Aorta (tissue), 5 donors: ENCODE data around the gene HGF. TPM values are rescaled to one million over a fixed set of nuclear protein-coding genes. Genes with fewer than 3 reads are reported as not detected.

Experiments
- ATAC-seq: fragments of 200-7000 bp; cut with Tn5 transposase; one replicate; pipeline ENCODE4 v1.9.1; 2022; ENCODE audit warnings: moderate library complexity; ENCODE audit not compliant: low FRiP score
- DNase-seq, 2 donors: peaks; one replicate each; pipeline ENCODE4 v3.0.0-alpha.2; 2020
- H3K27ac ChIP-seq, 2 donors: one replicate each; pipeline ENCODE4 v1.5.1; 2013; ENCODE audit warnings: low read length in 2 of 2, mild to moderate bottlenecking in 2 of 2, moderate library complexity in 2 of 2, control low read depth in 1 of 2, inconsistent platforms in 1 of 2, low read depth in 1 of 2
- H3K27me3 ChIP-seq, 2 donors: one replicate each; pipeline ENCODE4 v1.6.1; 2013; ENCODE audit warnings: control low read depth in 1 of 2, low read length in 1 of 2, mild to moderate bottlenecking in 1 of 2, moderate library complexity in 1 of 2; ENCODE audit not compliant: insufficient read depth in 2 of 2, control insufficient read depth in 1 of 2
- H3K36me3 ChIP-seq, 2 donors: one replicate each; pipeline ENCODE4 v1.6.1; 2013; ENCODE audit warnings: control low read depth in 1 of 2, low read length in 1 of 2, mild to moderate bottlenecking in 1 of 2; ENCODE audit not compliant: insufficient read depth in 2 of 2, control insufficient read depth in 1 of 2
- H3K4me1 ChIP-seq, 2 donors: one replicate each; pipeline ENCODE4 v1.6.1; 2013; ENCODE audit warnings: low read length in 2 of 2, control low read depth in 1 of 2, mild to moderate bottlenecking in 1 of 2, moderate library complexity in 1 of 2; ENCODE audit not compliant: insufficient read depth in 2 of 2, control insufficient read depth in 1 of 2
- H3K4me3 ChIP-seq, 2 donors: one replicate each; pipeline ENCODE4 v1.5.1; 2013; ENCODE audit warnings: low read length in 2 of 2, control low read depth in 1 of 2, mild to moderate bottlenecking in 1 of 2
- H3K9me3 ChIP-seq: one replicate; pipeline ENCODE4 v1.6.1; 2013; ENCODE audit warnings: mild to moderate bottlenecking, low read length; ENCODE audit not compliant: control insufficient read depth
- WGBS, 2 donors: extraction: QIAGEN DNeasy Blood & Tissue Kit; methylation state at CpG; one replicate each; pipeline ENCODE4 v1.1.7; 2013; 5-methylcytosine and 5-hydroxymethylcytosine counted together
- intact Hi-C, 2 donors: fragments of 100-400 bp; cut with DNase I; formaldehyde crosslinking; loops; one replicate each; pipeline versions ENCODE4 v1.14.2 to v1.15.0; 2022
- polyA plus RNA-seq, 2 donors: library from polyadenylated mRNA; stranded (reverse); fragments of 200-250 nt; gene quantifications; one replicate each; pipeline ENCODE4 v1.2.3, GENCODE V29; 2013
- total RNA-seq, 2 donors: library from RNA; stranded (reverse); fragmentation: NEBNext Ultra II Directional; extraction: Animal tissue kit (Norgen Biotek cat#: 25700); gene quantifications; one replicate each; pipeline ENCODE4 v1.2.1, GENCODE V29; 2021
- donor health status: healthy with polysubstance abuse.
- donor health status: Bipolar disorder and iron deficiency.
- donor health status: DM: no; HTN: no; CAD: no.
- donor health status: DM: no; HTN: no; CAD: no.
- donor health status: DM: yes; HTN: yes; CAD: no.

The HGF gene
- total and polyA plus RNA-seq, 4 donors: 9.9 to 55.9 (median 22.8) TPM

DNA sequence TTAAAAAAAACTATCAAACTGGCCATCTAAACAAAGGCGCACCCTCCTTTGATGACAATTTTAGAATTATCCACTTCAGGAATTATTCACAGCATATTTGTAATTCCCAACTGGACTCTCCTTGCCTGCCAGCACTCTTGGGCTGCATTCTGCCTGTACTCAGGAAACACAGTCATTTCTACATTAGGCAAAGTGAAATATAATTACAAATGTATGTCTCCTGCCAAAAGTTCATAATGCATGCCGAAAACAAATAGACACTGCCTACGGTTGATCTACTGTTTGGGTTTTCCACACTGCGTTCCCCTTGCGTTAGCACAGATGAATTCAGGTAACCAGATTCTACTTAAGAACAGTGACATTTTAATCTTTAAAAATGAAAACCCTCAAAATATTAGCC is 1.9 kb downstream of the HGF start:
- peaks cover 2 to 4% of the 10 kb centered on the region in 2 donors for H3K4me1 ChIP-seq
- no peak for ATAC-seq
- intact Hi-C loops: loop anchor here in 1 of 2 donors (10.0 kb wide), 1 partner anchor 263 kb away; no protein-coding TSS in a partner anchor

DNA sequence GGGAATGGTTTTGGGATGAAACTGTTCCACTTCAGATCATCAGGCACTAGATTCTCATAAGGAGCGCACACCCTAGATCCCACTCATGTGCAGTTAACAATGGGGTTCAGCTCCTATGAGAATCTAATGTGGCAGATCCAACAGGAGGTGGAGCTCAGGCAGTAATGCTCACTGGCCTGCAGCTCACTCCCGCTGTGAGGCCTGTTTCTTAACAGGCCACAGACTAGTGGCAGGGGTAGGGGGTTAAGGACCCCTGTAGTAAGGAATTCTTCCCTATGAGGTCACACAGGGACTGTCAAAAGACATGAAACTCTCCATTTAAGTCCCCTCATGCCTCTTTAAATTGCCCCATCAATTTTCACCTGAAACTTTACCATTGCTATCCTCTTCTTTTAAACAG is 8.0 kb downstream of the HGF start:
- Histone ChIP-seq H3K9me3 (no peaks in the 10 kb centered on the region), H3K4me1 (peaks cover 3 to 4% of the 10 kb centered on the region in 2 donors), H3K36me3 (no peaks in the 10 kb centered on the region), H3K27me3 (no peaks in the 10 kb centered on the region), H3K27ac (no peak overlapping the region), H3K4me3 (no peak overlapping the region)
- intact Hi-C loops: loop anchor here in 1 of 2 donors (10.0 kb wide), 1 partner anchor 257 kb away; no protein-coding TSS in a partner anchor
- ATAC-seq (no peak), DNase-seq (no peak)
- WGBS, 2 donors: 92 to 97% methylated on average over 2 of the region's 2 CpGs

More for the DNA sequence above, 1.9 kb downstream of the HGF start:
- 13 to 16% methylated on average over 5 of the region's 5 CpGs for WGBS, 2 donors
- no peaks in the 10 kb centered on the region for H3K9me3 ChIP-seq
- no peak overlapping the region for H3K4me3 ChIP-seq
- H3K27me3 ChIP-seq: no peaks in the 10 kb centered on the region
- H3K36me3 ChIP-seq: no peaks in the 10 kb centered on the region
- no peak overlapping the region for H3K27ac ChIP-seq
- peak in 1 of 2 donors; percentile 43 for DNase-seq

DNA sequence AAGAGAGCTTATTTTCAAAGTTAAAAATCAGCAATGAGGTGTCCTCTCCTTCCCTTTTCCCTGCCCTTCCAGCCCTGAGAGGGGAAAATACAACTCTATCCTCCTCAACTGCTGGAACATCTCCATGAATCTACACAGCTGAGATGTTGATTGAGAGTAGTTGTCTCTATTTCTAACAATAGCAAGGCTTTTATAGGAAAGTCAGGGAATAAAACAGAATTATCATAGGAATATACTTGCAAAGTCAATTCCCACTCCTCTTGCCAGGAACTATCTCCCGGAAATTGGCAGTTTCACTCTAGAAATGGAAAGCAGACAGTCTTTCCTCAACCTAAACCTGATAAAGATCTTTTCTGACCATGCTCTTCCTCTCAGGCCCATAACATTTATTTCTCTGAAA is 8.8 kb downstream of the HGF start:
- H3K4me3 ChIP-seq: no peak overlapping the region
- no peaks in the 10 kb centered on the region for H3K27me3 ChIP-seq
- H3K36me3 ChIP-seq: no peaks in the 10 kb centered on the region
- intact Hi-C loops: loop anchor here in 1 of 2 donors (10.0 kb wide), 1 partner anchor 256 kb away; no protein-coding TSS in a partner anchor
- WGBS, 2 donors: 77 to 82% methylated on average over 1 of the region's 1 CpG
- no peak for ATAC-seq
- H3K27ac ChIP-seq: no peak overlapping the region
- H3K4me1 ChIP-seq: peaks cover 3% of the 10 kb centered on the region in 2 donors
- no peak for DNase-seq
- H3K9me3 ChIP-seq: no peaks in the 10 kb centered on the region

DNA sequence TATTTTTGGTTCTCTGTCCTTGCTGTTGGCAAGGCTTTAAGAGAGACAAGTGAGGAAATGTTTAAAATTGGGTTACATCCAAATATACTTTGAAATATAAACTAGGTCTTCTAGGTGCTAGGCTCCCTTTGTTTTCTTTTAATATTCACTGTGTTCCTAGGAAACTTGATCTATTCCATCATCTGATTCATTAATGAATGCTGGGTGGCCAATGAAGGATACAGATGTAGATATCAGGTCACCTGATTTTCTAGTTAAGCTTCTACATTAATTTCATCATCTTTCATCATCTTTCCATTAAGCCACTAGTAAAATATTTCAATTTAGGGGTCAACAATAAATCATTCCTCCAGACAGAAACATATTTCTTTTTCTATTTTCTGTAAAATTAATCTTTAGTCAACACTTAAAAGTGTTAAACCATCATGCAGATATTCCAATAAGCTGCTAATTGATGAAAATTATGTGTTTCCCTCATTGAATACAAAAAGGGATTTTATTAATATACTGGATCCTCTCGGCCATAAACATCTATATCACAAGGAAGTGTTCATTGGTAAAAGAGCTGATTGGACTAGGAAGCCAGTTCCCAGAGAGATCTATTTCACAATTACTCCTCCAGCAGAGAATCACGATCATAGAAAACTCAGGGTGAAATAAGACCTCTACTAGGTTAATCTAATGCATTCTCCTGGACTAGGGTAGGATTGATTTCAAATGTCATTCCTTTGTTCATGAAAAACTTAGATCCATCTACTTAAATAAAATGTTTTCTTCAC is 14.7 kb downstream of the HGF start:
- Histone ChIP-seq H3K27me3 (no peaks in the 10 kb centered on the region), H3K27ac (no peak overlapping the region), H3K9me3 (no peaks in the 10 kb centered on the region), H3K4me1 (peaks cover 0 to 2% of the 10 kb centered on the region in 2 donors), H3K4me3 (no peak overlapping the region), H3K36me3 (no peaks in the 10 kb centered on the region)
- DNase-seq: no peak
- ATAC-seq: no peak
- intact Hi-C loops: no loop called here
- 86 to 92% methylated on average over 2 of the region's 2 CpGs for WGBS, 2 donors

DNA sequence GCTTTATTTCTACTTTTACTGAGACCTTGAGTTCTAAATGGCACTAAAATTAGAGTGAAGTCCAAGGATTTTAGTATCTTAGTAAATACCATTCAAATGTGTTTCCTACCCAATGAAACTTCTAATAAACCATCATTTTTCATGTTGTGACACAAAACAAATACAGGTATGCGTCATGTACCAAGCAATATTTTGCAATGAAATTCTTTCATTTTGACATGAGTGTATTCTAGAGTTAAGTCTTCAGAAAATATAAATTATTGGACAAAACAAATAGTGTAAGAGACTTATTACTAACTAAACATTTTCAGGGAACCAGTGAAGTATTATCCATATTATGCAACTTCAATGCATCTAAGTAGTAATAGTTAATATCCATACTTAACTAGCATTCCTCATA is 16.5 kb downstream of the HGF start:
- DNase-seq: no peak
- WGBS, 2 donors: 96 to 99% methylated on average over 1 of the region's 1 CpG
- H3K9me3 ChIP-seq: no peaks in the 10 kb centered on the region
- no peaks in the 10 kb centered on the region for H3K36me3 ChIP-seq
- no peak overlapping the region for H3K4me3 ChIP-seq
- H3K27ac ChIP-seq: no peak overlapping the region
- intact Hi-C loops: no loop called here
- no peaks in the 10 kb centered on the region for H3K27me3 ChIP-seq
- no peak for ATAC-seq
- H3K4me1 ChIP-seq: peaks cover 0 to 2% of the 10 kb centered on the region in 2 donors

DNA sequence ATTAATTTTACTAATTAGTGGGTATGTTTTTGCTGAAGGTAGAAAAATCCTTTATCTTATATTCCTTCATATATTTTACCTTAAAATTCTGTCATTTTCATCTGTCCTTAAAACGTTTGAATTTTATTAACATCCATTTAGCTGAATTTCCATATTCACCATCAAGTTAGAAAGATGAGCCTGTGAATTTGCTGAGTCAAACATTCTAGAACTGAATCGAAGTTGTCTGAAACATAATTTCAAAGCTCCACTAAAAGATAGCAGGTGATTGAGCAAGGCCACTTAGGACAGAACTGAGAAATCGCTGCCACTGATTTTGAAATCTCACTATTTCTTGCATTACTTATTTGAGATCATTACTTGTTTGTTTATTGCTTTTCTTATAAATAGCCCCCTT is 17.5 kb downstream of the HGF start:
- intact Hi-C loops: no loop called here
- H3K27ac ChIP-seq: no peak overlapping the region
- H3K4me3 ChIP-seq: no peak overlapping the region
- 91 to 93% methylated on average over 3 of the region's 3 CpGs for WGBS, 2 donors
- DNase-seq: no peak
- peaks cover 0 to 2% of the 10 kb centered on the region in 2 donors for H3K4me1 ChIP-seq
- no peaks in the 10 kb centered on the region for H3K27me3 ChIP-seq
- H3K9me3 ChIP-seq: no peaks in the 10 kb centered on the region
- ATAC-seq: no peak
- H3K36me3 ChIP-seq: no peaks in the 10 kb centered on the region

DNA sequence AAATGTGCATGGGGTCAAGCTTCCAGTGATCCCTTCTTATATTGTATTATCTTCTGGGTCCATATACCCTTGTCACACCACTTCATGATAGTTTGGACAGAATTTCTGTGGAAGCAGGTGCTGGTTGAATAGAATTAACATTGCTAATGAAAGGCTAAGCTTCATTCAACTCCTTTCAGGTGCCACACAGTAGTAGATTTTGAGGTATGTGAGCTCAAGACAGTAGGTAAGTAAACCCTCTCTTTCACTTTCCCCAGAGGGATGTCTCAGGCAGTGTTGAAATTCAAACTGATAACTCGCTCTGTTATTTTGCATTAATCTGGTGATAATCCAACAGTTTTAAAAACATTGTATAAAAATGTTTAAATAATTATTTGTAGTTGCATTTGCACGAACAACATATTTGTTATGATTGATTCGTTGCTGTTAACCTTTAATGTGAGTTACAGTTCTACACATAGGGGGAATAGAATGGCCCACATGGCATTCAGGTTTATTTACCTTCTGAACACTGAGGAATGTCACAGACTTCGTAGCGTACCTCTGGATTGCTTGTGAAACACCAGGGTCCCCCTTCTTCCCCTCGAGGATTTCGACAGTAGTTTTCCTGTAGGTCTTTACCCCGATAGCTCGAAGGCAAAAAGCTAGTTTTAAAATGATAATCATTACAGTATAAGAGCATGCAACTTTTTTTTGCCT is 18.1 kb downstream of the HGF start:
- Histone ChIP-seq H3K27me3 (no peaks in the 10 kb centered on the region), H3K4me3 (no peak overlapping the region), H3K4me1 (peaks cover 0 to 2% of the 10 kb centered on the region in 2 donors), H3K9me3 (no peaks in the 10 kb centered on the region), H3K36me3 (no peaks in the 10 kb centered on the region), H3K27ac (no peak overlapping the region)
- DNase-seq (no peak), ATAC-seq (no peak)
- 84 to 95% methylated on average over 9 of the region's 9 CpGs for WGBS, 2 donors
- intact Hi-C loops: no loop called here

DNA sequence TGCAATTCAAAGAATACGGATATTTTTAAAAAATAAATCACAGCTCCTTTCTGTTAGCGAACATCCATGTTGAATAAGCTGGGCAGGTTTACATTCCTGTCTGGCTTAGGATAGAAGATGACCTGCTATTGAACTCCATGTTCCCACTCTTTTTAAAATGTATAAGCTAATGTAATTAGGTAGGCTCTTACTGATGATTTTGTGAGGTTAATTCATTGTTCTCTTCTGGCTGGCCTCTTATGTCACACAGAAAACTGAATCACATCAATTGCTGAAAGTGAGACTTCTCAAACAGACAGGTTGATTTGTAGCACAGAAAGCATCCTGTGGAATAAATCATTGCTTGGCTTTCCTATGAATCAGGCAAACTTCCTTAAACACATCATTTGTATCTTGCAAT is 24.2 kb downstream of the HGF start:
- intact Hi-C loops: no loop called here
- 98% methylated on average over 2 of the region's 2 CpGs for WGBS, 2 donors
- Histone ChIP-seq H3K4me3 (no peak overlapping the region), H3K36me3 (no peaks in the 10 kb centered on the region), H3K27me3 (no peaks in the 10 kb centered on the region), H3K4me1 (no peaks in the 10 kb centered on the region), H3K9me3 (no peaks in the 10 kb centered on the region), H3K27ac (no peak overlapping the region)
- ATAC-seq (no peak), DNase-seq (no peak)

DNA sequence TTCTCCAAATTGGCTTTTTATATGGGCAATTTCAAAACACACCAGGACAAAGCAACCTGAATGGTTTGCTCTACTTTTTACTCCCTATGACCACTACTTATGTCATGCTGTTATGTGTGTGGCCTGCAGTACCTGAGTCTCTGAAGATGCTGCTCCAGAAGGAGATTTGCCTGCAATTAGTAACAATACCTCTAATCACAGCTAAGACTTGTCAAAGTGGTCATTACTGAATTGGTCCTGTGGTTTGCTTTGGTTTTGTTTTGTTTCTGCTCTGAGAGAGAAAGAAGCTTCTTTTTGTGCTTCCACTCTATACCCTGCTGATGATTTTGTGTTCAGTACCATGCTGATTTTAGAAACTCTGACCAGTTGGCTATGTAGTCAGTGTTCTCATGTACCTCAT is 25.5 kb downstream of the HGF start:
- no peak overlapping the region for H3K4me3 ChIP-seq
- H3K27me3 ChIP-seq: no peaks in the 10 kb centered on the region
- no peak for DNase-seq
- no peak for ATAC-seq
- no peak overlapping the region for H3K27ac ChIP-seq
- intact Hi-C loops: no loop called here
- no peaks in the 10 kb centered on the region for H3K36me3 ChIP-seq
- no peaks in the 10 kb centered on the region for H3K9me3 ChIP-seq
- no peaks in the 10 kb centered on the region for H3K4me1 ChIP-seq
